Measurements from ENCODE around the gene SLC17A4. TPM values are rescaled to one million over a fixed set of nuclear protein-coding genes. Genes with fewer than 3 reads are reported as not detected.

The SLC17A4 gene
- total and polyA plus RNA-seq, 3 donors from 2014 or later, result 0.24 to 0.45 (median 0.37) TPM

GRCh38 chr6:25757936-25758642, 3.5 kb downstream of the SLC17A4 start:
- Histone ChIP-seq H3K4me1 (no peaks in the 10 kb centered on the region), H3K9me3 (no peaks in the 10 kb centered on the region), H3K36me3 (ENCODE audit: low read depth, missing control alignments) (no peaks in the 10 kb centered on the region), H3K27ac (no peak overlapping the region), H3K27me3 (no peaks in the 10 kb centered on the region), H3K4me3 (no peak overlapping the region)
- intact Hi-C loops (cut with DNase I; ENCODE audit: low total_unique reads), result no loop called here
- DNase-seq, result no peak
- WGBS, 2 donors, result 82 to 85% methylated on average over 6 of the region's 6 CpGs
- TF ChIP-seq POLR2A (IDR thresholded peaks at IDR 0.05), result no peak
- no peak for TF ChIP-seq CTCF (IDR thresholded peaks at IDR 0.05)

GRCh38 chr6:25764611-25765010, 10.1 kb downstream of the SLC17A4 start:
- DNase-seq, result no peak
- WGBS, 2 donors, result 83 to 88% methylated on average over 2 of the region's 2 CpGs
- no peak for TF ChIP-seq CTCF (IDR thresholded peaks at IDR 0.05)
- H3K9me3 ChIP-seq, result no peaks in the 10 kb centered on the region
- H3K36me3 ChIP-seq (ENCODE audit: low read depth, missing control alignments), result no peaks in the 10 kb centered on the region
- H3K4me3 ChIP-seq, result no peak overlapping the region
- H3K27me3 ChIP-seq, result no peaks in the 10 kb centered on the region
- no peaks in the 10 kb centered on the region for H3K4me1 ChIP-seq
- intact Hi-C loops (cut with DNase I; ENCODE audit: low total_unique reads), result no loop called here
- H3K27ac ChIP-seq, result no peak overlapping the region

- intact Hi-C loops (cut with DNase I; ENCODE audit: low total_unique reads), result no loop called here
- Histone ChIP-seq H3K4me1 (no peaks in the 10 kb centered on the region), H3K27ac (no peak overlapping the region), H3K36me3 (ENCODE audit: low read depth, missing control alignments) (no peaks in the 10 kb centered on the region), H3K27me3 (no peaks in the 10 kb centered on the region), H3K9me3 (no peaks in the 10 kb centered on the region), H3K4me3 (no peak overlapping the region)
- 80 to 87% methylated on average over 1 of the region's 1 CpG for WGBS, 2 donors
- TF ChIP-seq CTCF (IDR thresholded peaks at IDR 0.05) (no peak), POLR2A (IDR thresholded peaks at IDR 0.05) (no peak)
- no peak for DNase-seq
Observed at GRCh38 chr6:25768566-25768965, 14.0 kb downstream of the SLC17A4 start.

- H3K4me1 ChIP-seq, result no peaks in the 10 kb centered on the region
- H3K36me3 ChIP-seq (ENCODE audit: low read depth, missing control alignments), result no peaks in the 10 kb centered on the region
- H3K4me3 ChIP-seq, result no peak overlapping the region
- 67 to 81% methylated on average over 2 of the region's 2 CpGs for WGBS, 2 donors
- TF ChIP-seq CTCF (IDR thresholded peaks at IDR 0.05) (no peak), POLR2A (IDR thresholded peaks at IDR 0.05) (no peak)
- intact Hi-C loops (cut with DNase I; ENCODE audit: low total_unique reads), result no loop called here
- no peak for DNase-seq
- no peak overlapping the region for H3K27ac ChIP-seq
- no peaks in the 10 kb centered on the region for H3K27me3 ChIP-seq
- no peaks in the 10 kb centered on the region for H3K9me3 ChIP-seq
Observed at GRCh38 chr6:25769983-25770382, 15.4 kb downstream of the SLC17A4 start.

GRCh38 chr6:25774120-25774715, 19.7 kb downstream of the SLC17A4 start:
- H3K27me3 ChIP-seq, result no peaks in the 10 kb centered on the region
- intact Hi-C loops (cut with DNase I; ENCODE audit: low total_unique reads), result no loop called here
- H3K9me3 ChIP-seq, result no peaks in the 10 kb centered on the region
- 39 to 62% methylated on average over 2 of the region's 2 CpGs for WGBS, 2 donors
- no peak overlapping the region for H3K4me3 ChIP-seq
- no peaks in the 10 kb centered on the region for H3K4me1 ChIP-seq
- H3K36me3 ChIP-seq (ENCODE audit: low read depth, missing control alignments), result no peaks in the 10 kb centered on the region
- DNase-seq, result no peak
- TF ChIP-seq CTCF (IDR thresholded peaks at IDR 0.05) (no peak), POLR2A (IDR thresholded peaks at IDR 0.05) (no peak)
- H3K27ac ChIP-seq, result no peak overlapping the region
